Ascending aorta (tissue), 2 donors: ENCODE measurements around the gene GNAQ. TPM values are rescaled to one million over a fixed set of nuclear protein-coding genes. Genes with fewer than 3 reads are reported as not detected.
"Not testable (repeated sequence)": the region's sequence is repeated elsewhere in the genome, so short reads cannot be mapped to it uniquely, and the experiment has no call there.

Experiments used
- DNase-seq, 2 donors: peaks; one replicate each; pipeline ENCODE4 v3.0.0-alpha.2; 2019; ENCODE audit warnings: low spot score in 2 of 2
- H3K27ac ChIP-seq, 2 donors: fragments of 200-600 bp; sonication (generic); one replicate each; pipeline ENCODE4 v1.5.1; 2016 to 2017; ENCODE audit warnings: mild to moderate bottlenecking in 1 of 2
- H3K27me3 ChIP-seq: fragments of 200-600 bp; sonication (generic); one replicate; pipeline ENCODE4 v1.5.1; 2017
- H3K36me3 ChIP-seq, 2 donors: fragments of 200-600 bp; sonication (generic); one replicate each; pipeline ENCODE4 v1.5.1; 2016
- H3K4me1 ChIP-seq, 2 donors: fragments of 200-600 bp; sonication (generic); one replicate each; pipeline ENCODE4 v1.5.1; 2016 to 2017; ENCODE audit warnings: mild to moderate bottlenecking in 1 of 2
- H3K4me3 ChIP-seq, 2 donors: fragments of 200-600 bp; sonication (generic); one replicate each; pipeline ENCODE4 v1.5.1; 2016 to 2017; ENCODE audit warnings: mild to moderate bottlenecking in 1 of 2
- H3K9me3 ChIP-seq, 2 donors: fragments of 200-600 bp; sonication (generic); one replicate each; pipeline ENCODE4 v1.5.1; 2016
- CTCF ChIP-seq, 3 experiments: fragments of 200-600 bp in 2 of 3; fragments of 450-650 bp in 1 of 3; sonication (generic) in 2 of 3; IDR thresholded peaks; one replicate each; pipeline ENCODE4 v1.5.1; 2016 to 2019; ENCODE audit warnings: antibody characterized with exemption in 3 of 3, mild to moderate bottlenecking in 1 of 3, moderate library complexity in 1 of 3
- intact Hi-C: fragments of 100-400 bp; cut with DNase I; formaldehyde crosslinking; loops from one replicate; pipeline ENCODE4 v1.15.1; 2023
- total RNA-seq: library from RNA; depleted of rRNA; stranded (reverse); fragments of >200 nt; gene quantifications from one replicate; pipeline ENCODE4 v1.1.0, GENCODE V29; 2016

GNAQ gene
- total RNA-seq, 1 donor from 2014 or later, result 29.2 TPM

DNA sequence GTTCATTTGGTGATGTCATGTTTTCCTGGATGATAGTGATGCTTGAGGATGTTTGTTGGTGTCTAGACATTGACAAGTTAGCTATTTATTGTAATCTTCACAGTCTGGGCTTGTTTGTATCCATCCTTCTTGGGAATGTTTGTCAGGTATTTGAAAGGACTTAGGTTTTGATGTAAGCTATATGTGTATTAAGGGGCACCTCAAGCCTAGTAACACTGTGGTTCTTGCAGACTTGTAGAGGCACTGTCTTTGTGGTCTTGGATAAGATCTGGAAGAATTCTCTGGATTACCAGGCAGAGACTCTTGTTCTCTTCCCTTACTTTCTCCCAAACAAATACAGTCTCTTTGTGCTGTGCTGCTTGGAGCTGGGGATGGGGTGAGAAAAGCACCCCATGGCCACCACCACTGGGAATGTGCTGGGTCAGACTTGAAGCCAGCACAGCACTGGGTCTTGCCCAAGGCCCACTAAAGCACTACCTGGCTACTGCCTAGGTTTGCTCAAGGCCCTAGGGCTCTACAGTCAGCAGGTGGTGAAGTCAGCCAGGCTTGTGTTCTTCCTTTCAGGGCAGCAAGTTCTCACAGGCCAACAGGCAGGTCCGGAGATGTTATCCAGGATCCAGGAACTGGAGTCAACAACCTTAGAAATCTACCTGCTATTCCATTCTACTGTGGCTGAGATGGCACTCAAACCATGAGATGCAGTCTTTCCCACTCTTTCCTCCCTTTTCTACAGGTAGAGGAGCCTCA, 334.2 kb downstream of the GNAQ start:
- H3K4me3 ChIP-seq, result no peak overlapping the region
- no peak for DNase-seq
- no peaks in the 10 kb centered on the region for H3K4me1 ChIP-seq
- peaks cover 0 to 9% of the 10 kb centered on the region in 2 donors for H3K9me3 ChIP-seq
- TF ChIP-seq CTCF (IDR thresholded peaks at IDR 0.05), result no peak
- H3K27ac ChIP-seq, result no peak overlapping the region
- no peaks in the 10 kb centered on the region for H3K36me3 ChIP-seq
- H3K27me3 ChIP-seq, result no peaks in the 10 kb centered on the region
- intact Hi-C loops, result no loop called here

GRCh38 chr9:77690723-77691122, 340.9 kb downstream of the GNAQ start:
- H3K36me3 ChIP-seq, intact Hi-C loops, H3K4me1 ChIP-seq, H3K9me3 ChIP-seq, H3K27ac ChIP-seq, H3K27me3 ChIP-seq, H3K4me3 ChIP-seq, DNase-seq: not testable (repeated sequence)

DNA sequence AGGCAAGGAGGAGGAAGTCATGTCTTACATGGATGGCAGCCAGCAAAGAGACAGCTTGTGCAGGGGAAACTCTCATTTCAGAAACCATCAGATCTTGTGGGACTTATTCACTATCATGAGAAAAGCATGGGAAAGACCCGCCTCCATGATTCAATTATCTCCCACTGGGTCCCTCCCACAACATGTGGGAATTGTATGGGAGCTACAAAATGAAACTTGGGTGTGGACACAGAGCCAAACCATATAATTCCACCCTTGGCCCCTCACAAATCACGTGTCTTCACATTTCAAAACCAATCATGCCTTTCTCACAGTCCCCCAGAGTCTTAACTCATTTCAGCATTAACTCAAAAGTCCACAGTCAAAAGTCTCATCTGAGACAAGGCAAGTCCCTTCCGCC, 341.5 kb downstream of the GNAQ start:
- intact Hi-C loops, H3K36me3 ChIP-seq, H3K4me1 ChIP-seq, H3K27me3 ChIP-seq, H3K4me3 ChIP-seq, DNase-seq, H3K27ac ChIP-seq, H3K9me3 ChIP-seq: not testable (repeated sequence)

DNA sequence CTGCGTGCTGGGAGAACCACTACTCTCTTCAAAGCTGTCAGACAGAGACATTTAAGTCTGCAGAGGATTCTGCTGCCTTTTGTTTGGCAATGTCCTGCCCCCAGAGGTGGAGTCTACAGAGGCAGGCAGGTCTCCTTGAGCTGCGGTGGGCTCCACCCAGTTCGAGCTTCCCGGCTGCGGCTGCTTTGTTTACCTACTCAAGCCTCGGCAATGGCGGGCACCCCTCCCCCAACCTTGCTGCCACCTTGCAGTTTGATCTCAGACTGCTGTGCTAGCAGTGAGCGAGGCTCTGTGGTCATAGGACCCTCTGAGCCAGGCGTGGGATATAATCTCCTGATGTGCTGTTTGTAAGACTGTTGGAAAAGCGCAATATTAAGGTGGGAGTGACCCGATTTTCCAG, 343.9 kb downstream of the GNAQ start:
- intact Hi-C loops, H3K4me1 ChIP-seq, H3K9me3 ChIP-seq, H3K27ac ChIP-seq, H3K27me3 ChIP-seq, H3K4me3 ChIP-seq, DNase-seq, H3K36me3 ChIP-seq: not testable (repeated sequence)

- Histone ChIP-seq H3K27me3 (no peaks in the 10 kb centered on the region), H3K9me3 (no peaks in the 10 kb centered on the region), H3K4me3 (no peak overlapping the region), H3K36me3 (no peaks in the 10 kb centered on the region), H3K27ac (no peak overlapping the region), H3K4me1 (no peaks in the 10 kb centered on the region)
- no peak for DNase-seq
- intact Hi-C loops, result no loop called here
- TF ChIP-seq CTCF (IDR thresholded peaks at IDR 0.05), result no peak
Observed at GRCh38 chr9:77680581-77680980, 351.0 kb downstream of the GNAQ start.

DNA sequence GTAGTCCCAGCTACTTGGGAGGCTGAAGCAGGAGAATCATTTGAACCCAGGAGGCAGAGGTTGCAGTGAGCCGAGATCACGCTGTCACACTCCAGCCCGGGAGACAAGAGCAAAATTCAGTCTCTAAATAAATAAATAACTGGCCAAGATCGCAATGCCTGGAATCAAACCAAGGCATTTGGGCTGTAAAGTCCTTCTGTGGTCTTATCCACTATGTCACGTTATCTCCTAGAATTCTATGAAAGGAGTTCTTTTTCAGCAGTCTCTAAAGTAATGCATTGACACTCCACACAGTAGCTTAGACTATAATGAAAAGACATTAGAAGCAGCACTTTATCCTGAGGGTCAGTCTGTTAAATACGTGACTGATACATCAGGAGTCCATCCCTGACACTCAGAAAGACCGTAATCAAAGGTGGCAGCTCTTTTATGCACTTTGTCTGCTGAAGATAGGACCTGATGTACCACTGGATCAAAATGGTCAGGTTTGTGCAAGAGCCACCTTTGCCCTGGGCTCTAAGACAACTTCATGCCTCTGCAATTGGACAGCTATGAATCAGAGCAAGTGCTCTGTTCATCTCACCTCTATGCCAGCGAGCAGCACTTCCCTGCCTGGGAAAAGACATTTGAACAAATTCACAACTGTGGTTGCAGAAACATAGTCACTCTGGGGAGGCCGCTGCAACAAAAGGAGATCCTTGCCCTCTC, 351.8 kb downstream of the GNAQ start:
- intact Hi-C loops, result no loop called here
- Histone ChIP-seq H3K27ac (no peak overlapping the region), H3K4me3 (no peak overlapping the region), H3K27me3 (no peaks in the 10 kb centered on the region), H3K4me1 (no peaks in the 10 kb centered on the region), H3K36me3 (no peaks in the 10 kb centered on the region), H3K9me3 (no peaks in the 10 kb centered on the region)
- no peak for TF ChIP-seq CTCF (IDR thresholded peaks at IDR 0.05)
- no peak for DNase-seq

DNA sequence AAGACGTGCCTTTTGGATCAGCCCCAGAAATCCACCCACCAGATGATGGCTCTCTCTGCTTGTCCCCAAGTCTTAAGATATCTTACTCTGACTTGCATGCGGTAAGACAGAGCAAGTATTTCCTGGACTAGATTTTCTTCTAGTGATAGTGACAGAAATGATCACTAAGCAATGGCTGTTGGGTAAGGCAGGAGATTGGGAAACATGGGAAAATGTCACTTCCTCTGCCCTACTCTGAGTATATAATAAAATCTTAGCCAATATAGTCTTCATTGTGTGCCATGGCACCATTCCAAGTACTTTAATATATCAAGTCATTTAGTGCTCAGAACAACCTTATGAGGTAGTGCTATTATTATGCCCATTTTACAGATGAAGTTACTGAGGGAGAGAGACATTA, 352.5 kb downstream of the GNAQ start:
- Histone ChIP-seq H3K4me3 (no peak overlapping the region), H3K4me1 (no peaks in the 10 kb centered on the region), H3K27me3 (no peaks in the 10 kb centered on the region), H3K27ac (no peak overlapping the region), H3K9me3 (no peaks in the 10 kb centered on the region), H3K36me3 (no peaks in the 10 kb centered on the region)
- no peak for TF ChIP-seq CTCF (IDR thresholded peaks at IDR 0.05)
- no peak for DNase-seq
- intact Hi-C loops, result no loop called here
